ENCODE measurements around the gene LPCAT1.

DNA sequence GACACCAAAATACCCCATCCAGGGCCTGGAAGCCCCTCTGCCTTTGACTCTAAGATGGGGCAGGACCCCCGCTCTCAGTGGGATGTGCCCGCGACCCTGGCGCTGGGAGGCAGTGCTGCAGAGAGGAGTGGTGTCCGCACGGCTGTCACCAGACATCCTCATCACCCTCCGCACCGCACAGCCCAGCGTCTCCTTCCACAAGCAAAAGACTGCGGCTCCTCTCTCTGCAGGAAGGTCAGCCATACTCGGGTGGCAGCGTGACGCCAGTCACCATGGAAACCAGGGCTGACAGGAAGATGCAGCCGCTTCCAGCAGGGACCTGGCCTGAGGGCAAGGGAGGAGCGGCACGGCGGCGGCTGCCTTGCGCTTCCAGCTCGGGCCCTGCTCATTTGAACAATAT, 61.4 kb downstream of the LPCAT1 start:
- no peak for TF ChIP-seq POLR2A (IDR thresholded peaks at IDR 0.05)
- TF ChIP-seq, protein P1, sequence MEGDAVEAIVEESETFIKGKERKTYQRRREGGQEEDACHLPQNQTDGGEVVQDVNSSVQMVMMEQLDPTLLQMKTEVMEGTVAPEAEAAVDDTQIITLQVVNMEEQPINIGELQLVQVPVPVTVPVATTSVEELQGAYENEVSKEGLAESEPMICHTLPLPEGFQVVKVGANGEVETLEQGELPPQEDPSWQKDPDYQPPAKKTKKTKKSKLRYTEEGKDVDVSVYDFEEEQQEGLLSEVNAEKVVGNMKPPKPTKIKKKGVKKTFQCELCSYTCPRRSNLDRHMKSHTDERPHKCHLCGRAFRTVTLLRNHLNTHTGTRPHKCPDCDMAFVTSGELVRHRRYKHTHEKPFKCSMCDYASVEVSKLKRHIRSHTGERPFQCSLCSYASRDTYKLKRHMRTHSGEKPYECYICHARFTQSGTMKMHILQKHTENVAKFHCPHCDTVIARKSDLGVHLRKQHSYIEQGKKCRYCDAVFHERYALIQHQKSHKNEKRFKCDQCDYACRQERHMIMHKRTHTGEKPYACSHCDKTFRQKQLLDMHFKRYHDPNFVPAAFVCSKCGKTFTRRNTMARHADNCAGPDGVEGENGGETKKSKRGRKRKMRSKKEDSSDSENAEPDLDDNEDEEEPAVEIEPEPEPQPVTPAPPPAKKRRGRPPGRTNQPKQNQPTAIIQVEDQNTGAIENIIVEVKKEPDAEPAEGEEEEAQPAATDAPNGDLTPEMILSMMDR (IDR thresholded peaks at IDR 0.05), result no peak

Measured in testis (tissue), 2 donors.